ENCODE measurements around the gene ENHO. TPM values are rescaled to one million over a fixed set of nuclear protein-coding genes. Genes with fewer than 3 reads are reported as not detected.

ENHO gene
- total and polyA plus RNA-seq, 2 of the 8 experiments (the other 6 are each of a cell fraction or from before 2014, with no cell fraction given), result 12.2 to 49.4 TPM

- TF ChIP-seq CBX8 (IDR thresholded peaks at IDR 0.05; ENCODE audit: borderline replicate concordance, low read depth, low read length) (no peak), CHD1 (IDR thresholded peaks at IDR 0.05; ENCODE audit: low read depth, low read length) (no peak), TAF1 (IDR thresholded peaks at IDR 0.05; ENCODE audit: low read depth, low read length) (no peak), TEAD4 (IDR thresholded peaks at IDR 0.05; ENCODE audit: low read depth, low read length) (no peak), RBBP5 (IDR thresholded peaks at IDR 0.05; ENCODE audit: borderline replicate concordance, low read depth, low read length) (no peak), TAF7 (optimal IDR thresholded peaks at IDR 0.05; ENCODE audit: borderline replicate concordance, low read depth, low read length) (no peak)
Observed at GRCh38 chr9:34545497-34545896, 22.7 kb upstream of the ENHO start (continued).
